Stimulated activated CD8-positive, alpha-beta memory T cell treated with anti-CD3 and anti-CD28 coated beads, Interleukin-15, amount 100 ng/mL, for 48 hours (primary cell): Measurements from ENCODE around the gene CSPG4.
A peak's percentile ranks its signal among the peaks of the same experiment; 100 is the strongest.
"Not testable (repeated sequence)": the region's sequence is repeated elsewhere in the genome, so short reads cannot be mapped to it uniquely, and the experiment has no call there.

Experiments used
- DNase-seq, 2 donors: peaks; one replicate each; pipeline ENCODE4 v3.0.0-alpha.2; 2020; ENCODE audit warnings: low read depth in 2 of 2

The CSPG4 gene

GRCh38 chr15:75723847-75724660, 11.4 kb upstream of the CSPG4 start:
- DNase-seq = peak; percentile 31 to 42

- DNase-seq = no peak
These were observed 10.7 kb upstream of the CSPG4 start for GRCh38 chr15:75723171-75723846.

GRCh38 chr15:75721923-75722870, 9.5 kb upstream of the CSPG4 start:
- no peak for DNase-seq

GRCh38 chr15:75721480-75721922, 8.9 kb upstream of the CSPG4 start:
- no peak for DNase-seq

GRCh38 chr15:75720787-75721479, 8.3 kb upstream of the CSPG4 start:
- DNase-seq = peak; percentile 52 to 66

GRCh38 chr15:75720297-75720696, 7.6 kb upstream of the CSPG4 start:
- DNase-seq = no peak

GRCh38 chr15:75718328-75718727, 5.7 kb upstream of the CSPG4 start:
- DNase-seq = no peak

GRCh38 chr15:75717001-75717400, 4.4 kb upstream of the CSPG4 start:
- DNase-seq = not testable (repeated sequence)

GRCh38 chr15:75716249-75716950, 3.8 kb upstream of the CSPG4 start:
- DNase-seq = not testable (repeated sequence)

GRCh38 chr15:75715312-75715832, 2.7 kb upstream of the CSPG4 start:
- not testable (repeated sequence) for DNase-seq

- DNase-seq = no peak
These were observed 1.5 kb upstream of the CSPG4 start for GRCh38 chr15:75714195-75714594.

- no peak for DNase-seq
These were observed 769 bp upstream of the CSPG4 start for GRCh38 chr15:75713338-75713895.

- not testable (repeated sequence) for DNase-seq
These were observed 1.2 kb downstream of the CSPG4 start for GRCh38 chr15:75711495-75711894.

- DNase-seq = not testable (repeated sequence)
These were observed 1.8 kb downstream of the CSPG4 start for GRCh38 chr15:75710874-75711273.

- DNase-seq = not testable (repeated sequence)
These were observed 3.2 kb downstream of the CSPG4 start for GRCh38 chr15:75709458-75709857.

GRCh38 chr15:75706682-75706954, 6.0 kb downstream of the CSPG4 start:
- DNase-seq = no peak

- no peak for DNase-seq
These were observed 6.6 kb downstream of the CSPG4 start for GRCh38 chr15:75705854-75706681.

- DNase-seq = not testable (repeated sequence)
These were observed 7.3 kb downstream of the CSPG4 start for GRCh38 chr15:75705375-75705774.

GRCh38 chr15:75704618-75705017, 8.0 kb downstream of the CSPG4 start:
- DNase-seq = no peak

- no peak for DNase-seq
These were observed 8.4 kb downstream of the CSPG4 start for GRCh38 chr15:75704263-75704615.
